ENCODE measurements around the gene WDR18.

The WDR18 gene

DNA sequence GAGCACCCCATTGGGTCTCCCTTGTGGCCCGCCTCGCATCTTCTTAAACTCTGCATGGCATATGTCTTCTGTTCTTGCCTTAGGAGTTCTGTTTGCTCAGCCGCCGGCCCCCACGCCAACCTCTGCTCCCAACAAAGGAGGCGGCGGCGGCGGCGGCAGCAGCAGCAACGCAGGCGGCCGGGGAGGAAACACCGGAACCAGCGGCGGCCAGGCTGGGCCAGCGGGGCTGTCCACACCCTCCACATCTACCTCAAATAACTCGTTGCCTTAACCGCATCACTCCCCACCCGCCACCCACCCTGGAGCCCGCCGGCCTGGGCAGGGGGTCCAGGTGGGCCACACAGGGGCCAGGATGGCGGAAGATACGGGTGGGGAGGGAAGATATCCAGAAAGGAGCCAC is 12.3 kb upstream of the WDR18 start:
- H3K9me3 ChIP-seq (ENCODE audit: insufficient read depth, low read length), result peaks cover 29% of the 10 kb centered on the region
- H3K36me3 ChIP-seq (ENCODE audit: insufficient read depth, insufficient read length, low read length), result peaks cover 60% of the 10 kb centered on the region
- H3K9ac ChIP-seq (ENCODE audit: insufficient read length, low read depth), result no peak overlapping the region
- peaks cover 11% of the 10 kb centered on the region for H3K4me1 ChIP-seq (ENCODE audit: insufficient read depth, insufficient read length)
- no peak for DNase-seq (ENCODE audit: low read depth, low spot score)
- H3K27me3 ChIP-seq (ENCODE audit: insufficient read depth, insufficient read length), result no peaks in the 10 kb centered on the region
- H3K4me3 ChIP-seq (ENCODE audit: insufficient read length, low read depth), result no peak overlapping the region
- TF ChIP-seq SUZ12 (IDR thresholded peaks at IDR 0.05; ENCODE audit: extremely low read depth, insufficient read depth, insufficient read length), result no peak
- no peak for TF ChIP-seq YY1 (IDR thresholded peaks at IDR 0.05; ENCODE audit: insufficient read depth, insufficient read length)
- no peak for TF ChIP-seq ZNF274 (IDR thresholded peaks at IDR 0.05; ENCODE audit: low read depth, low read length)

DNA sequence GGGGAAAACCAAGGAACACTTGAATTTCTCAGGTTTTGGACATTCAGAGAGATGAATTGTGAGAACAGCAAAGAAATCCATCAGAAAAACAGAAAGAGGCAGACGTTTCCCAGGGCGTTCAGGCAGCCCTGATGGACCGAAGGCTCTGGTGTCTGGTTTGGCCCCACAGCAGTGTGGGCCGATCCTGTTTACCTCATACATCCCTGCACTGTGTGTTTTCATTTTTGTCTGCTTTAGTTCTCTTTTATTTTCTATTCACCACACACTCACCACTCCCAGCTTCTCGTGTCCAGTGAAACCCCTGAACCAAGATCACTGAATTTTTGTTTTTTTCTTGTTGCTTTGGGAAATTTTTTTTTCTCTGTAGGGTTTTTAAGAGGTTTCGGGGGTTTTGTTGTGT is 11.9 kb upstream of the WDR18 start:
- no peak for DNase-seq (ENCODE audit: low read depth, low spot score)
- no peak overlapping the region for H3K9ac ChIP-seq (ENCODE audit: insufficient read length, low read depth)
- no peak for TF ChIP-seq SUZ12 (IDR thresholded peaks at IDR 0.05; ENCODE audit: extremely low read depth, insufficient read depth, insufficient read length)
- no peak for TF ChIP-seq ZNF274 (IDR thresholded peaks at IDR 0.05; ENCODE audit: low read depth, low read length)
- no peak for TF ChIP-seq YY1 (IDR thresholded peaks at IDR 0.05; ENCODE audit: insufficient read depth, insufficient read length)
- no peak overlapping the region for H3K4me3 ChIP-seq (ENCODE audit: insufficient read length, low read depth)
- H3K9me3 ChIP-seq (ENCODE audit: insufficient read depth, low read length), result peaks cover 28% of the 10 kb centered on the region
- H3K36me3 ChIP-seq (ENCODE audit: insufficient read depth, insufficient read length, low read length), result peaks cover 58% of the 10 kb centered on the region
- peaks cover 11% of the 10 kb centered on the region for H3K4me1 ChIP-seq (ENCODE audit: insufficient read depth, insufficient read length)
- no peaks in the 10 kb centered on the region for H3K27me3 ChIP-seq (ENCODE audit: insufficient read depth, insufficient read length)

GRCh38 chr19:973726-974563 is 10.2 kb upstream of the WDR18 start:
- peaks cover 11% of the 10 kb centered on the region for H3K4me1 ChIP-seq (ENCODE audit: insufficient read depth, insufficient read length)
- no peaks in the 10 kb centered on the region for H3K27me3 ChIP-seq (ENCODE audit: insufficient read depth, insufficient read length)
- H3K9ac ChIP-seq (ENCODE audit: insufficient read length, low read depth), result peak overlapping the region; percentile 42
- peaks cover 47% of the 10 kb centered on the region for H3K36me3 ChIP-seq (ENCODE audit: insufficient read depth, insufficient read length, low read length)
- H3K4me3 ChIP-seq (ENCODE audit: insufficient read length, low read depth), result no peak overlapping the region
- no peak for DNase-seq (ENCODE audit: low read depth, low spot score)
- peaks cover 20% of the 10 kb centered on the region for H3K9me3 ChIP-seq (ENCODE audit: insufficient read depth, low read length)
- no peak for TF ChIP-seq ZNF274 (IDR thresholded peaks at IDR 0.05; ENCODE audit: low read depth, low read length)

- Histone ChIP-seq H3K4me3 (ENCODE audit: insufficient read length, low read depth) (no peak overlapping the region), H3K4me1 (ENCODE audit: insufficient read depth, insufficient read length) (peaks cover 16% of the 10 kb centered on the region), H3K27me3 (ENCODE audit: insufficient read depth, insufficient read length) (no peaks in the 10 kb centered on the region), H3K9me3 (ENCODE audit: insufficient read depth, low read length) (peaks cover 15% of the 10 kb centered on the region), H3K9ac (ENCODE audit: insufficient read length, low read depth) (peak overlapping the region; percentile 36), H3K36me3 (ENCODE audit: insufficient read depth, insufficient read length, low read length) (peaks cover 39% of the 10 kb centered on the region)
- DNase-seq (ENCODE audit: low read depth, low spot score), result no peak
- TF ChIP-seq SUZ12 (IDR thresholded peaks at IDR 0.05; ENCODE audit: extremely low read depth, insufficient read depth, insufficient read length), result no peak
These were observed 9.4 kb upstream of the WDR18 start for GRCh38 chr19:974564-975257.

DNA sequence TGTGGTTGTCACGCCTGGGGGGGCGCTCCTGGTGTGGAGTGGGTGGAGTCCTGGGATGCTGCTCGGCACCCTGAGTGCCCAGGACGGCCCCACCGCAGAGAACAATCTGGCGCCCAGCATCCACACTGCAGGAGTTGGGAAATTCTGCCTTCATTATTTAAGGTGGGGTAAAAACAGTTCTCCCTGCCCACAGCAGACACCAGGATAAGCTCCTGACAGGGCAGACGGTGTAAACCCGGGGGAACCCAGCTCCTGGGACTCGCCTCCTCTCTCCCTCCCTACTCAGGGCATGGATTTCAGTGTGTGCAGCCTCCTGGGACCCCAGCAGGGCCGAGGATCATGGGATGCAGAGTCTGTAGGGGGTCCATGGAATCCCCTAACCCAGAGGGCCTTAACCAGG is 7.7 kb upstream of the WDR18 start:
- DNase-seq (ENCODE audit: low read depth, low spot score), result no peak
- Histone ChIP-seq H3K9ac (ENCODE audit: insufficient read length, low read depth) (no peak overlapping the region), H3K27me3 (ENCODE audit: insufficient read depth, insufficient read length) (no peaks in the 10 kb centered on the region), H3K36me3 (ENCODE audit: insufficient read depth, insufficient read length, low read length) (peaks cover 22% of the 10 kb centered on the region), H3K4me3 (ENCODE audit: insufficient read length, low read depth) (no peak overlapping the region), H3K9me3 (ENCODE audit: insufficient read depth, low read length) (no peaks in the 10 kb centered on the region), H3K4me1 (ENCODE audit: insufficient read depth, insufficient read length) (peaks cover 21% of the 10 kb centered on the region)
- no peak for TF ChIP-seq YY1 (IDR thresholded peaks at IDR 0.05; ENCODE audit: insufficient read depth, insufficient read length)
- TF ChIP-seq SUZ12 (IDR thresholded peaks at IDR 0.05; ENCODE audit: extremely low read depth, insufficient read depth, insufficient read length), result no peak
- no peak for TF ChIP-seq ZNF274 (IDR thresholded peaks at IDR 0.05; ENCODE audit: low read depth, low read length)

- Histone ChIP-seq H3K27me3 (ENCODE audit: insufficient read depth, insufficient read length) (no peaks in the 10 kb centered on the region), H3K36me3 (ENCODE audit: insufficient read depth, insufficient read length, low read length) (peaks cover 17% of the 10 kb centered on the region), H3K4me3 (ENCODE audit: insufficient read length, low read depth) (no peak overlapping the region), H3K4me1 (ENCODE audit: insufficient read depth, insufficient read length) (peaks cover 21% of the 10 kb centered on the region), H3K9ac (ENCODE audit: insufficient read length, low read depth) (peak overlapping the region; percentile 26), H3K9me3 (ENCODE audit: insufficient read depth, low read length) (no peaks in the 10 kb centered on the region)
- TF ChIP-seq YY1 (IDR thresholded peaks at IDR 0.05; ENCODE audit: insufficient read depth, insufficient read length) (no peak), SUZ12 (IDR thresholded peaks at IDR 0.05; ENCODE audit: extremely low read depth, insufficient read depth, insufficient read length) (no peak), ZNF274 (IDR thresholded peaks at IDR 0.05; ENCODE audit: low read depth, low read length) (no peak)
- DNase-seq (ENCODE audit: low read depth, low spot score), result no peak
These were observed 7.1 kb upstream of the WDR18 start for GRCh38 chr19:977058-977464.

- peaks cover 3% of the 10 kb centered on the region for H3K36me3 ChIP-seq (ENCODE audit: insufficient read depth, insufficient read length, low read length)
- peak overlapping the region; percentile 74 for H3K9ac ChIP-seq (ENCODE audit: insufficient read length, low read depth)
- peaks cover 16% of the 10 kb centered on the region for H3K4me1 ChIP-seq (ENCODE audit: insufficient read depth, insufficient read length)
- H3K27me3 ChIP-seq (ENCODE audit: insufficient read depth, insufficient read length), result no peaks in the 10 kb centered on the region
- H3K9me3 ChIP-seq (ENCODE audit: insufficient read depth, low read length), result no peaks in the 10 kb centered on the region
- TF ChIP-seq ZNF274 (IDR thresholded peaks at IDR 0.05; ENCODE audit: low read depth, low read length) (no peak), SUZ12 (IDR thresholded peaks at IDR 0.05; ENCODE audit: extremely low read depth, insufficient read depth, insufficient read length) (no peak), YY1 (IDR thresholded peaks at IDR 0.05; ENCODE audit: insufficient read depth, insufficient read length) (no peak)
- no peak overlapping the region for H3K4me3 ChIP-seq (ENCODE audit: insufficient read length, low read depth)
- no peak for DNase-seq (ENCODE audit: low read depth, low spot score)
These were observed 4.8 kb upstream of the WDR18 start for GRCh38 chr19:979318-979741.

All from NT2/D1 (cell line).